HEK293T (cell line): ENCODE measurements around the gene COPZ1.

Experiments used
- ELF4 ChIP-seq: fragments of 450-650 bp; IDR thresholded peaks from 2 replicates; pipeline ENCODE4 v1.6.1; 2017; ENCODE audit warnings: antibody characterized with exemption
- FOXA1 ChIP-seq: fragments of 450-650 bp; IDR thresholded peaks from 2 replicates; pipeline ENCODE4 v1.6.1; 2016; ENCODE audit warnings: mild to moderate bottlenecking
- FOXK2 ChIP-seq: fragments of 450-650 bp; IDR thresholded peaks from 2 replicates; pipeline ENCODE4 v1.6.1; 2016; ENCODE audit warnings: mild to moderate bottlenecking
- TARDBP ChIP-seq: fragments of 450-650 bp; IDR thresholded peaks from 2 replicates; pipeline ENCODE4 v1.6.1; 2016

GRCh38 chr12:54369597-54370131, 44.7 kb downstream of the COPZ1 start:
- TF ChIP-seq TARDBP = no peak
- no peak for TF ChIP-seq FOXK2
- no peak for TF ChIP-seq ELF4
- no peak for TF ChIP-seq FOXA1
